SHP77 treated with DMSO at 0.1 percent for 48 hours (cell line): Measurements from ENCODE around the gene KCTD16.
A peak's percentile ranks its signal among the peaks of the same experiment; 100 is the strongest.

Source experiments
- DNase-seq: peaks from one replicate; lab custom pipeline; 2025; lab: John Stamatoyannopoulos, UW

The KCTD16 gene

DNA sequence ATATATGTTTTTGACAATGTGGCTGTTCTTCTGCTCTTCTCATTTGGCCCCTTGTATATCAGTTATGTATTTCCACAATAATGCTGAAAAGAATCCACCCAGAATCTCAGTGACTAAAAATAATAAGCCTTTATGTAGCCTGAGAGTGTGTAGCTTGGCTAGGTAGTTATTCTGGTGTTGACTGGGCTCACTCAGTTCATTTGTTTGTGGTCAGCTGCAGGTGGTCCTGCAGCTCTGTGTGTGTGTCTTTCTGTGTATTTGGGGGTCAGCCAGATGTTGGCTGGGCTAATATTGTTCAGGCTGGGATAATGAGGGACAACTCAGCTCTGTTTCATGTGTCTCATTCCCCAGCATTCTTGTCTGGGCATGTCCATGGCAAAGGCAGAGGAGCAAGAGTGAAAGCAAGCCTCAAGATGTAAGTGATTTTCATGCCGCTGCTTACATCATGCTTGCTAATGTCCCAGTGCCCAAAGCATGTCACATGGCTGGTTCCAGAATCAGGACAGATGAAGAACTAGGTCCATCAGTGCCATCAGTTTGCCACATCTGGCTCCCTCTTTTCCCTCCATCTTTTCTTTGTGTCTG, 162.8 kb downstream of the KCTD16 start:
- peak; percentile 25 for DNase-seq

GRCh38 chr5:144335561-144335960, 164.9 kb downstream of the KCTD16 start:
- DNase-seq = peak; percentile 78

- DNase-seq = no peak
Measured at GRCh38 chr5:144336191-144336961, 165.7 kb downstream of the KCTD16 start.

- DNase-seq = no peak
Measured at GRCh38 chr5:144352330-144352729, 181.7 kb downstream of the KCTD16 start.

DNA sequence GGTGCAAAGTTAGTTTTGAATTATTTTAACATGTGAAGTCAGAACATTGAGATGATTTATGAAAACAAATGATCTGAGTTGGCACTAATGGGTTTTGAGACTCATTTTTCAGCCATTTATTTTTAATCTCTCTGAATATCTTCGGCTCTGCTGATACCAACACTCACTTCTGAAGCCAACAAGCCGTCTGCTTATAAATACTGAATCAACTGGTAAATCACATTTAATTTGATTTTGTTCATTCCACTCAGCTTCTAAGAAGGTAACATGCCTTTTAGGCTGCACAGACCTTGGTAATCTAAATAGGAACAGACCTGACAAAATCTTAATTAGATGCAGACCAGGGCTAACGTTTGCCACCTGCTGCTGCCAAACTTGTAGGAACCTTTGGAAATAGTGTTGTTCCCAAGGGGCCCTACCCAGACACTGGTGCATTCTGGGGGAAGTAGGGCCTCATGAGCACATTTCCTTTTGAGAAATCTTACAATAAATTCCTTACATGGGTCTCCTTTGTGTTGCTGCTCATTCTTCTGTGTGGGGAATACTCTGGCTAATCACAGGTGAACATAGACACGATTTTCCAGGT, 182.2 kb downstream of the KCTD16 start:
- no peak for DNase-seq

GRCh38 chr5:144356489-144356888, 185.8 kb downstream of the KCTD16 start:
- no peak for DNase-seq

DNA sequence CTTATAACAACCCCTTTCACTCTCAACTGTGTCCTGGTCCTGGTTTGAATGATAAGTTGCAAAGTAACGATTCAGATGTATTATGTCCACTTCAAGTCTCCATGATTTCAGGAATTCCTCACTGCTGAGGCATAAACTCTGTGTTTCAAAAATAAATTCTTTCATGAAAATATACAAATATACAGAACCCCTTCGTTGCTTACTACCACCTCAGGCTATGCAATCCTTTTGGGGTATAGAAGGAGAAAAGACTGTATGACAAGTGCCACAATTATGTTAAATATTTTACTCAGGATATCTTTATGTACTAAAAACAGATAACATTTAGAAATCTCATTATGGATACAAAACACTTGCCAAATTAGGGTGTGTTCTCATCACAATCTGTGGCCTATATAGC, 190.7 kb downstream of the KCTD16 start:
- DNase-seq = no peak

- no peak for DNase-seq
Measured at GRCh38 chr5:144365885-144366284, 195.2 kb downstream of the KCTD16 start.

- DNase-seq = no peak
Measured at GRCh38 chr5:144367991-144368390, 197.3 kb downstream of the KCTD16 start.

- no peak for DNase-seq
Measured at GRCh38 chr5:144368556-144368955, 197.9 kb downstream of the KCTD16 start.

GRCh38 chr5:144369006-144369405, 198.3 kb downstream of the KCTD16 start:
- DNase-seq = no peak

DNA sequence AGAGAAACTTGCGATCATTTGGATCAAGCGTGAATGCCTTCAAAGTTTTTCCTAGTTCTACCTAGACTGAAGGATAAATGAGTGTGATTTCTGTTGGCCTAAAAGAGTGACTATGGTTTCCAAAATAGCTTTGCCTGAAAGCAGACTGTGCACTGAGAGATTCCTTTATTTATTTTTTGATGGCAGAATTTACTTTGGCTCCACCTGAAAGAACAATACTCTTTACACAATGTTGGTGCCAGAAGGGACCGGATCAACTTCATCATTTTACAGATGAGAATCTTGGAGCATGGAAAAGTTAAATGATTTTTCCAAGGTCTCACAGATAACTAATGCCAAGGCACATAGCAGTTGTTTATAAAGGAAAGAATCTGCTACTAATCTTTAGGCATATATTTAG, 199.6 kb downstream of the KCTD16 start:
- no peak for DNase-seq

GRCh38 chr5:144374637-144375036, 204.0 kb downstream of the KCTD16 start:
- no peak for DNase-seq

- no peak for DNase-seq
Measured at GRCh38 chr5:144377207-144377606, 206.5 kb downstream of the KCTD16 start.

GRCh38 chr5:144378681-144379080, 208.0 kb downstream of the KCTD16 start:
- DNase-seq = no peak

GRCh38 chr5:144385597-144385996, 214.9 kb downstream of the KCTD16 start:
- no peak for DNase-seq

- DNase-seq = no peak
Measured at GRCh38 chr5:144386315-144386714, 215.6 kb downstream of the KCTD16 start.

GRCh38 chr5:144390133-144390532, 219.5 kb downstream of the KCTD16 start:
- DNase-seq = no peak

GRCh38 chr5:144391044-144391443, 220.4 kb downstream of the KCTD16 start:
- no peak for DNase-seq

DNA sequence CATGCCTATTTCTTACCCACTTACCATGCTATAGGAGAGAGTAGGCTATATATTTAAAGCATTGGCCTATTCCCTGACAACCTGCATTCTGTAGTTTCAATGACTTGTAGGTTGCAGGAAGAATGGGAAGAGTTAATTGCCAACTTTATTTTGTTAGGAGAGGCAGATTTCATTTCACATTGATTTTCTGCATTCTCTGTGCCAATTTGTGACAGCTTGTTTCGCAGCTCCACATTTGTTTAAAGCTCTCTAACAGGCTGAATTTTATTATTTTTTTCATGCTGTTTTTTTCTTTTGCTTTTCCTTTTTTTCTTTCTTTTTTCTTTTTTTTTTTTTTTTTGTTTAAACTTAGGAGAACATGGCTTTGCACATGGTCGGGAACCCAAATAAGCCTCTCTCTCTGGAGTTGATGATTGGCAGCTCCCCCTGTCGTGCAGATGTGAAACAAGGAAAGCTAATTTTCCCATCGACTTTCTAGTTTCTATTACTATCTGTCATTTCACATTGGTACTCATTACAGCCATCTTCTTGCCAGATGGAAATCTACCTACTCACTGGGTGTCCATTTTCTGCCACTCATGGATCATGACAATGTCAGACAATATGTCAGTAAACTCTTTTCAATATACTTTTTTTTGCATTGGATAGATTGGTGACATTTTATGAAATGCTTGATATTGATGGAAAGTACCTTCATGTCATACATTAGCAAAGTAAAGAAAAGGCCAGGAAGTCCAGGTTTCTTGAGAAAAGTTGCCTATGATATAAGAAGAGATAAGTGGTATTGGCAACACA, 223.2 kb downstream of the KCTD16 start:
- no peak for DNase-seq

GRCh38 chr5:144395704-144396103, 225.0 kb downstream of the KCTD16 start:
- DNase-seq = no peak

DNA sequence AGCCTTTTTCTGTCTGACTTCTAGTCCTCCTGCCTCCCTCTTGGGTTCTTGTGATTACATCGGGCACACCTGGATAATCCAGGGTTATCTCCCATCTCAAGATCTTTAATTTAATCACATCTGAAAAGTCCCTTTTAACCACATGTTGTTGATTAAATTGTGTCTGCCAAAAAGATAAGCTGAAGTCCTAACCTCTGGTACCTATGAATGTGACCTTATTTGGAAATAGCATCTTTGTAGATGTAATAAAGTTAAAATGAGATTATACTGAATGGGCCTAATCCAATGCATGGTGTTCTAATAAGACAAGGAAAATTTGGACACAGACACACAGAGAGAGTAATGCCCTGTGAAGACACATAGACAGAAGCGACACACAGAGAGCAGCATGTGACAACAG, 232.4 kb downstream of the KCTD16 start:
- DNase-seq = no peak
